Fibroblast of peridontal ligament (primary cell): ENCODE results near the gene SLC19A2.
"Not testable (repeated sequence)": the region's sequence is repeated elsewhere in the genome, so short reads cannot be mapped to it uniquely, and the experiment has no call there.

ENCODE experiments used
- DNase-seq: peaks from one replicate; pipeline ENCODE4 v3.0.0-alpha.2; 2010; ENCODE audit errors: extremely low read depth

SLC19A2 gene

GRCh38 chr1:169485431-169486280 is at the start of gene SLC19A2:
Gene SLC19A2 (minus strand): TSS chr1:169485944. CDS start chr1:169485766, 178 bp downstream.
- peak; percentile 99 for DNase-seq

GRCh38 chr1:169534653-169535052 is 48.9 kb upstream of the SLC19A2 start:
- DNase-seq = no peak

- DNase-seq = not testable (repeated sequence)
These were observed 47.9 kb upstream of the SLC19A2 start for GRCh38 chr1:169533528-169534190.

- DNase-seq = no peak
These were observed 44.7 kb upstream of the SLC19A2 start for GRCh38 chr1:169530448-169530847.

GRCh38 chr1:169529068-169529642 is 43.4 kb upstream of the SLC19A2 start:
- no peak for DNase-seq

- DNase-seq = no peak
These were observed 42.7 kb upstream of the SLC19A2 start for GRCh38 chr1:169528215-169529067.

- peak; percentile 11 for DNase-seq
These were observed 41.9 kb upstream of the SLC19A2 start for GRCh38 chr1:169527451-169528214.

- no peak for DNase-seq
These were observed 41.3 kb upstream of the SLC19A2 start for GRCh38 chr1:169527001-169527400.

- no peak for DNase-seq
These were observed 40.5 kb upstream of the SLC19A2 start for GRCh38 chr1:169526120-169526832.

GRCh38 chr1:169525391-169525790 is 39.6 kb upstream of the SLC19A2 start:
- no peak for DNase-seq

GRCh38 chr1:169523904-169524303 is 38.2 kb upstream of the SLC19A2 start:
- DNase-seq = no peak

GRCh38 chr1:169521226-169521625 is 35.5 kb upstream of the SLC19A2 start:
- DNase-seq = no peak

- no peak for DNase-seq
These were observed 31.9 kb upstream of the SLC19A2 start for GRCh38 chr1:169517558-169518186.

- DNase-seq = no peak
These were observed 29.9 kb upstream of the SLC19A2 start for GRCh38 chr1:169515641-169516040.

- peak; percentile 29 for DNase-seq
These were observed 29.0 kb upstream of the SLC19A2 start for GRCh38 chr1:169514566-169515270.

- DNase-seq = peak; percentile 43
These were observed 27.5 kb upstream of the SLC19A2 start for GRCh38 chr1:169513208-169513607.

- DNase-seq = peak; percentile 91
These were observed 25.7 kb upstream of the SLC19A2 start for GRCh38 chr1:169511316-169512005.

GRCh38 chr1:169510060-169510459 is 24.3 kb upstream of the SLC19A2 start:
- DNase-seq = no peak

GRCh38 chr1:169509354-169509753 is 23.6 kb upstream of the SLC19A2 start:
- DNase-seq = no peak
